HUES6 (cell line): Measurements from ENCODE around the gene XRCC6.
"Not testable (repeated sequence)": the region's sequence is repeated elsewhere in the genome, so short reads cannot be mapped to it uniquely, and the experiment has no call there.

Experiments used
- H3K27ac ChIP-seq: 2 replicates; pipeline ENCODE4 v1.7.0; 2013; ENCODE audit warnings: low read depth, mild to moderate bottlenecking, low read length, inconsistent platforms
- H3K27me3 ChIP-seq: 2 replicates; pipeline ENCODE4 v1.6.1; 2013; ENCODE audit warnings: low read length; ENCODE audit not compliant: control insufficient read depth, insufficient read depth
- H3K36me3 ChIP-seq: 2 replicates; pipeline ENCODE4 v1.6.1; 2013; ENCODE audit warnings: low read length; ENCODE audit not compliant: control insufficient read depth, insufficient read depth
- H3K4me1 ChIP-seq: 2 replicates; pipeline ENCODE4 v1.6.1; 2013; ENCODE audit warnings: low read length; ENCODE audit not compliant: control insufficient read depth, insufficient read depth
- H3K4me3 ChIP-seq: 2 replicates; pipeline ENCODE4 v1.5.1; 2013; ENCODE audit warnings: low read depth, low read length
- H3K9ac ChIP-seq: one replicate; pipeline ENCODE4 v1.6.1; 2013; ENCODE audit warnings: mild to moderate bottlenecking, low read length
- H3K9me3 ChIP-seq: 2 replicates; pipeline ENCODE4 v1.6.1; 2013; ENCODE audit warnings: low read depth, low read length; ENCODE audit not compliant: control insufficient read depth, insufficient read depth

The XRCC6 gene

DNA sequence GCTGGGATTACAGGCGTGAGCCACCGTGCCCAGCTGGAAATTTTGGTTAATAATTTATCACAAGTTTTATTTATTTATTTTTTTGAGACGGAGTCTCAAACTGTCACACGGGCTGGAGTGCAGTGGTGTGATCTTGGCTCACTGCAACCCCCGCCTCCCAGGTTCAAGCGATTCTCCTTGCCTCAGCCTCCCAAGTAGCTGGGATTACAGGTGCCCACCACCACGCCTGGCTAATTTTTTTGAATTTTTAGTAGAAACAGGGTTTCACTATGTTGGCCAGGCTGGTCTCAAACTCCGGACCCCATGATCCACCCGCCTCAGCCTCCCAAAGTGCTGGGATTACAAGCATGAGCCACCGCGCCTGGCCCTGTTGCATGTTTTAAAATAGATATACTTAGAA is 65.8 kb downstream of the XRCC6 start:
- not testable (repeated sequence) for H3K4me1 ChIP-seq, H3K36me3 ChIP-seq, H3K27me3 ChIP-seq, H3K9ac ChIP-seq, H3K9me3 ChIP-seq, H3K27ac ChIP-seq, H3K4me3 ChIP-seq

DNA sequence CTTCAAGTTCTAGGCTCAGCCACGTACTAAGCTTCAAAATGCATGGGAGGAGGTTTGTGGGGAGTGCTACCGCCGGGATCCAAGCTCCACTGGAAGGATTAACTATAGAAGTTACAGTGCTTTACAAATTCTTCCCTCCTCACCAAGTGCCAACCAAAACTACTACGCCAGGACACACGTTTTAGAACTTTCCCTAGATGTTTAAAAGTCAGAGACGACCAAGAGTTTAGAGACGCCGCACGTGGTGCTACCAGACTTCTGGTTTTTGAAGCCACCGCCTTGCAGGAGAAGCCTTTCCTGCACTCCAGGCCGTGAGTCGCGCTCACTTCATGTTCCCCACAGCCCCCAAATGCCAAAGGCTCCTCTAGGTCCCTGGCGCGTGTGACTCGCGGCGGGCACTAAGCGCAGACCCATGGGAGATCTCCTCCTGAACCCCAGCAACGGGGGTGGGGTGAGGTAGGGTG is 66.8 kb downstream of the XRCC6 start:
- Histone ChIP-seq H3K4me1 (0 out of 2 replicates have a peak, but pooled peaks cover 5% of the 10 kb centered on the region), H3K27me3 (no peaks in the 10 kb centered on the region), H3K36me3 (no peaks in the 10 kb centered on the region), H3K27ac (peak overlapping the region; percentile 89; the same call in 1 of the 2 replicates), H3K4me3 (peak overlapping the region; percentile 96), H3K9me3 (no peaks in the 10 kb centered on the region), H3K9ac (peak overlapping the region; percentile 94)

DNA sequence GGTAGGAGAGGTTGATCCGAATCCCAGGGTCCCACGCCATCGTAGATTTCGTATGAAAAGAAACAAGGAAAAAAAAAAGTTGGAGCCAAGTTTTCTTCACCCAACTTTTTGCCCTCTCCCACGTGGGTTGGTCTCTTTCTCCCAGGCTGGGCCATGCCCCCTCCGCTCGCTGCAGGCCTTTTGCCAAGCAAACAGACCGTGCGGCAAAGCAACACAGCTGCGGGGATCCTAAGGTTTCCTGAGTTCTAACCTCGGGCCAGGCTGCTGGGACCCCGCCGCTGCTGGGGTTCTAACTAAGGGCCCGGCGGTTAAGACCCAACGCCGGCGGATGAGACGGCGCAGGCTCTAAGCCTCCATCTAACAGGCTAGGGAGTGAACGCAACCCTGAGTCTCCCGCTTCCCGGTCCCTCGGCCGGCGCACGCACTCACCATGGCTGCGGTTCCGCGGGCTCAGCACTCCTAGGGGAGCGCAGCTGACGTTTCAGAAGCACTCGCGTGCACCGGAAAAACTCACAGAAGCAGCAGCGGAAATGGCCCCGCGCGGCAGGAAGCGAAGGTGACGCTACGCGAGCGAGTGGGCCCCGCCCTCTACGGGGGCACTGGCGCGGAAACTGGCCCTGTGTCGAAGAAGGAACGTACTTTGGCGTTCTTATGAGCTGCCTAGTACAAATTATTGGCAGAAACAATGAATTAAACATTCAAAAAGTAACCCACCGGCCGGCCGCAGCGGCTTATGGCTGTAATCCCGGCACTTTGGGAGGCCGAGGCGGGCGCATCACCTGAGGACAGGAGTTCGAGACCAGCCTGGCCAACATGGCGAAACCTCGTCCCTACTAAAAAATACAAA is 67.5 kb downstream of the XRCC6 start, which contains the start of gene SNU13:
TSS of gene SNU13 (minus strand) at position 503 of the 847 bp plus-strand sequence. CDS start at position 432, 71 bp downstream.
- Histone ChIP-seq H3K36me3 (peaks cover 2% of the 10 kb centered on the region; the same call in 1 of the 2 replicates), H3K4me3 (peak within 1 kb of the TSS; percentile 96), H3K4me1 (0 out of 2 replicates have a peak, but pooled peaks cover 5% of the 10 kb centered on the region), H3K27me3 (no peaks in the 10 kb centered on the region), H3K9ac (peak within 1 kb of the TSS; percentile 94), H3K9me3 (no peaks in the 10 kb centered on the region), H3K27ac (peak within 1 kb of the TSS; percentile 89)

DNA sequence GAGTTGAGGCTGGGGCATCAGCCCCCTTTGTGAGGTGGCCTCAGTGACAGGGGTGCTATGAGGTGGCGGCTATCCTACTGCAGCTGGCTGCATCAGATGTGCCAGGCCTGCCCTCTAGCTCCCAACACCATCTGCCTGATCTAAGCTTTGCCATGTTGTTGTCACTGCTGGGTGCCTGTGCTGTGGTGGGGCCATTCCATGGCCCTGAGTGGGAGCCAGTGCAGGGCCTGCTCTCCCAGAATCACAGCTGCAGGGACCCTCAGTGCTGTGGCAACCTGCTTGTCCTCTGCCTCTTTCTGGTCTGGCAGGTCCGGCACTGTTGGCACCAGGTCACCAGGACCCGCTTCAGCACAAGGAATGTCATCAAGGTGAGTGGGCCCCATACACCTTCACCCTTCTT is 69.4 kb downstream of the XRCC6 start:
- no peaks in the 10 kb centered on the region for H3K9me3 ChIP-seq
- H3K4me3 ChIP-seq = no peak overlapping the region
- no peak overlapping the region for H3K9ac ChIP-seq
- H3K27me3 ChIP-seq = no peaks in the 10 kb centered on the region
- 0 out of 2 replicates have a peak, but pooled peaks cover 5% of the 10 kb centered on the region for H3K4me1 ChIP-seq
- peaks cover 15% of the 10 kb centered on the region for H3K36me3 ChIP-seq
- H3K27ac ChIP-seq = no peak overlapping the region

DNA sequence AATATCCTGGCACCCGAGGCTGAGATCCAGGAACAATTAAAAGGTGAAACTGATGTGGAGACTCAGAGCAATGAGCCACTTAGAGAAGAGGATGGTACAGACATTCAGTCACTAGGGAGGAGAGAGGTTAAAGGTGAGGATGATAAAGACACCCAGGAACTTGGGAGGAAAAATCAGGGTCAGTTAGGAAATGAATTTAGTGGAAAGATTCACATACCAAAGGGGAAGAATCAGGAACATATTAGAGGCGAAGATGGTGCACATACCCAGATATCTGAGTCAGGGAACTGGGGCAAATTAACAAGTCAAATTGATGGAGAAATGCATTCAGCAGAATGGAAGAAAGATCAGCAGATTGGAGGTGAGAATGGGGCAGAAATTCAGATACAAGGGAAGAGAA is 74.1 kb downstream of the XRCC6 start:
- Histone ChIP-seq H3K9me3 (no peaks in the 10 kb centered on the region), H3K27ac (no peak overlapping the region), H3K36me3 (peaks cover 15% of the 10 kb centered on the region), H3K9ac (no peak overlapping the region), H3K27me3 (no peaks in the 10 kb centered on the region), H3K4me1 (peaks cover 13% of the 10 kb centered on the region), H3K4me3 (no peak overlapping the region)

DNA sequence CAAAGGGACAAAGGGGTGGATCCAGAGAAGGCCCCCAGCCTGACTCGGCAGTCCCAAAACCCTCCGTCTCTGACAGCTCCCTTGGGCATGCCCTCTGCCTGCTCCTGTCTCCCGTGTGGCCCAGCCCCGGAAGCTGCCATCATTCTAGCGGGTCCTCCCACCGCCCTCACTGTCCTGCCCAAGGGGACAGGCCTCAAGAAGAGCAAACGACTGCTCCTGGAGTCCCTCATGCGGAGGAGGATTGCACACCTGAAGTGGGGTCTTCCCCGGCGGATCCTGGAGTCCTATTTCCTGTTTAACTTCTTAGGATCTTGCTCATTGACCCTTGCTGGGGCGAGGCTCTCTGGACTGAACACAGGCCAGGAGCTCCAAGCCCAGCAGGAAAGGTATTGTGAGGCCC is 75.6 kb downstream of the XRCC6 start:
- Histone ChIP-seq H3K36me3 (peaks cover 15% of the 10 kb centered on the region), H3K4me1 (peaks cover 13% of the 10 kb centered on the region), H3K27me3 (no peaks in the 10 kb centered on the region), H3K9ac (no peak overlapping the region), H3K4me3 (no peak overlapping the region), H3K9me3 (no peaks in the 10 kb centered on the region), H3K27ac (no peak overlapping the region)

DNA sequence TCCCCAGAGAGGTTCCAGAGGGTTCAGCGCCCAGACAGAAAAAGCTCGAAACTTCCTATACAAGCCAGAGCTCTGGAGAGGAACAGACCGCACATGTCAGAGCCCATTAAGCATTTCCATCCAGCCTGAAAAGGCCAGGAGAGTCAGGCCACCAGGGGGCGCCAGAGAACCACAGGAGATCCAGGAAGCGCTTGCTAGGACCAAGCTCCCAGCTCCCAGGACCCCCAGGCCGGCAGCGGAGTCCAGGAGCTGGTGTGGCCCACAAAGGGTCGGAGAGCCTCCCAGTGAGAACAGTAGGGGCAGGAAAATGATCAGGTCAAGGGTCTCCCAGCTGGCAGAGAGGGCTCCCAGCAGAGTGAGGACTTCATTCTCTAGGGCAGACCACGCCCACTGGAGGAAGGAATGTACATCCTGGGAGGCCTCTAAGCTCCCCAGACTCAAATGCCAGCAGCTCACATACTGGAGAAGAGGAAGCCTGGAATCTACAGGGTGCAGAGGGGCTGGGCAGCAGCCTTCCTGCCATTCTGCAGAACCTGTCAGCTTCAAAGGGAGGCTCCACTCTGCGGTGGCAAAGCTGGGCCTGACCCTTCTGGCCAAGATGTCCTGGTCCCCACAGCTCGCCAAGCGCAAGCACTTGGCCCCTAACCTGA is 76.2 kb downstream of the XRCC6 start:
- Histone ChIP-seq H3K36me3 (peaks cover 15% of the 10 kb centered on the region), H3K27me3 (no peaks in the 10 kb centered on the region), H3K4me1 (peaks cover 13% of the 10 kb centered on the region), H3K27ac (no peak overlapping the region), H3K9ac (no peak overlapping the region), H3K9me3 (no peaks in the 10 kb centered on the region), H3K4me3 (0 out of 2 replicates have a peak overlapping the region, but pooled peaks have one; percentile 16)

DNA sequence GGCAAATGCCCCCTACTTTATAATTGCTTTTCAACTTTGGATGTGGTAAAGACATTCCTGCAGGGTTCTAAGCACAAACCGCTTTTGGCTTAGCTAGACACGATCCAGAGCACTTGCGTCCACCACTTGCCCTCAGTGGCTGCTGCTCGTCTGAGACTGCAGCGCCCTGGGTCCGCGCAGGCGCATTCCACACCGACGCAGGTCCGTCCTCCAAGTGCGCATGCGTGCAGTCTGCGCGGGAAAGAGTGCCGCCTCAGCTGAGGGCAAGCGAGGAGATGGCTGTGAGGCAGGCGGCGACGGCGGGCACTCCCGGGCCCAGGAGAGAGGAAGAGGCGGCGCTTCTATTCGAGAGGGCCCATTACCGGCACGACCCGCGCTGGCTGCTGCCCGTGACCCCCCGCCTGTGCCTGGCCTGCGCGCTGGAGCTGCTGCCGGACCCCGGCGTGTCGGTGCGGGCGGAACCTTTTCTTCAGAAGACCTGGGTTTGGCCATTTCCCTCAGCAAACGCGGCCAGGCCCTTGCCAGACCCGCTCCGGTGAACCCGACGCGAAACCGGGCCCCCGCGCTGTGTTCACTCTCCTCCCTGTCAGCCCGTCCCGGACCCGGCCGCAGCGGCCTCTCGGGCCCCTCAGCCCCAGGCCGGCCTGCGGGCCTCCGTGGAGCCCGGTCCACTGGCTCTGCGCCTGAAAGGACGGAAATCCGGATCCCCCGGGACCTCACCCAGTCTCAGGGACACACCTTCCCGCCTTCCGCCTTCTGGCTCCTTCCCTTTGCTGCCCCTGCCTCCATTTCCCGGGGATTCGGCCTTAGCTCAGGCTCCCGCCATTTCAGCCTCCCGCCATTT is 78.4 kb downstream of the XRCC6 start, which contains the start of gene MEI1:
TSS of gene MEI1 (plus strand) at position 240 of the 844 bp plus-strand sequence. CDS start at position 276, 36 bp downstream.
- H3K27me3 ChIP-seq = no peaks in the 10 kb centered on the region
- H3K4me1 ChIP-seq = peaks cover 13% of the 10 kb centered on the region
- H3K9me3 ChIP-seq = no peaks in the 10 kb centered on the region
- H3K4me3 ChIP-seq = no peak within 1 kb of the TSS
- H3K27ac ChIP-seq = no peak within 1 kb of the TSS
- no peak within 1 kb of the TSS for H3K9ac ChIP-seq
- H3K36me3 ChIP-seq = peaks cover 3% of the 10 kb centered on the region; the same call in 1 of the 2 replicates

DNA sequence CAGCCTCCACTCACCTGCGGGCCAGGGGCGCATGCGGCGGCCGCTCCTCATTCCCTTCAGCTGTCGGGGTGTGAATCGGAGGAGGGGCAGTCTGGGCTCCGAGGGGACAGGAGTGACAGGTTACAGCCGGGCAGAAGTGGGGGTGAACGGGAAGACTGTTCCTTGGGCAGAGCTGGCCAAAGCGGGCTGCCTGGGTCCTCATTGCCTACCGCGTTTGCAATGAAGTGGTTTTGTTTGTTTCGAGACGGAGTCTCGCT is 78.9 kb downstream of the XRCC6 start:
- no peaks in the 10 kb centered on the region for H3K9me3 ChIP-seq
- peaks cover 13% of the 10 kb centered on the region for H3K4me1 ChIP-seq
- no peak overlapping the region for H3K27ac ChIP-seq
- no peak overlapping the region for H3K9ac ChIP-seq
- no peaks in the 10 kb centered on the region for H3K27me3 ChIP-seq
- peaks cover 2% of the 10 kb centered on the region; the same call in 1 of the 2 replicates for H3K36me3 ChIP-seq
- no peak overlapping the region for H3K4me3 ChIP-seq

DNA sequence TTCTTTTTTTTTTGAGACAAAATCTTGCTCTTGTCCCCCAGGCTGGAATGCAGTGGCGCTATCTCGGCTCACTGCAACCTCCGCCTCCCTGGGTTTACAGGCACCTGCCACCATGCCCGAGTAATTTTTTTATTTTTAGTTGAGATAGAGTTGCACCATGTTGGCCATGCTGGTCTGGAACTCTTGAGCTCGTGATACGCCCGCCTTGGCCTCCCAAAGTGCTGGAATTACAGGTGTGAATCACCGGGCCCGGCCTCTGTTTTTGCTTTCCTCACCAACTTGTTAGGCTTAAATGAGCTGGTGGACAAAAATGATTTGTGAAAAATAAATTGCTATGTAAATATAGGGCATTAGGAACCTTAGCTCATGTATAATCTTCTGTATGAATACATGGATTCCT is 81.7 kb downstream of the XRCC6 start:
- H3K27ac ChIP-seq = no peak overlapping the region
- no peak overlapping the region for H3K9ac ChIP-seq
- no peaks in the 10 kb centered on the region for H3K27me3 ChIP-seq
- H3K36me3 ChIP-seq = no peaks in the 10 kb centered on the region
- H3K4me1 ChIP-seq = peaks cover 2% of the 10 kb centered on the region; the same call in 1 of the 2 replicates
- no peak overlapping the region for H3K4me3 ChIP-seq
- no peaks in the 10 kb centered on the region for H3K9me3 ChIP-seq
